ENCODE data around the gene ATP2B2. TPM values are rescaled to one million over a fixed set of nuclear protein-coding genes. Genes with fewer than 3 reads are reported as not detected.

The ATP2B2 gene
- total RNA-seq, 1 experiment from 2014 or later = not detected

- TF ChIP-seq ZBTB33 (IDR thresholded peaks at IDR 0.05; ENCODE audit: extremely low read depth, insufficient replicate concordance, low read length) (no peak), SIN3A (IDR thresholded peaks at IDR 0.05; ENCODE audit: low read depth) (no peak), EGR1 (IDR thresholded peaks at IDR 0.05; ENCODE audit: low read depth) (no peak)
Observed at GRCh38 chr3:10485806-10486205, 19.6 kb downstream of the ATP2B2 start (continued).

GRCh38 chr3:10485380-10485779 is 20.0 kb downstream of the ATP2B2 start:
- Histone ChIP-seq H4K20me1 (ENCODE audit: insufficient read depth) (no peaks in the 10 kb centered on the region), H3K9me2 (ENCODE audit: insufficient read depth) (no peaks in the 10 kb centered on the region), H3K27ac (ENCODE audit: low read depth, low read length) (no peak overlapping the region), H3K4me3 (replicated peaks in 1 of 2; ENCODE audit: low read depth in 1 of 2, low read length in 2 of 2) (no peak overlapping the region), H3K4me1 (ENCODE audit: control insufficient read depth in 1 of 2, insufficient read depth in 2 of 2, low read length in 2 of 2) (no peaks in the 10 kb centered on the region), H3K9ac (ENCODE audit: low read length) (no peak overlapping the region), H3K9me3 (ENCODE audit: control insufficient read depth in 1 of 2, insufficient read depth in 1 of 2, low read depth in 1 of 2, low read length in 2 of 2) (no peaks in the 10 kb centered on the region), H3K36me3 (ENCODE audit: control insufficient read depth in 1 of 2, insufficient read depth in 2 of 2, low read length in 2 of 2) (no peaks in the 10 kb centered on the region), H3K27me3 (ENCODE audit: insufficient read depth, low read length) (no peaks in the 10 kb centered on the region), H3K4me2 (ENCODE audit: low read length) (no peak overlapping the region), H2AFZ (ENCODE audit: low read depth, low read length, poor library complexity, severe bottlenecking) (no peak overlapping the region), H3K79me2 (ENCODE audit: insufficient read depth, low read length) (no peaks in the 10 kb centered on the region)
- TF ChIP-seq EZH2 (IDR thresholded peaks at IDR 0.05) (no peak), SP1 (IDR thresholded peaks at IDR 0.05; ENCODE audit: low read depth) (no peak), TCF7L2 (IDR thresholded peaks at IDR 0.05; ENCODE audit: borderline replicate concordance, extremely low read depth, insufficient read depth, insufficient read length) (no peak), MAX (IDR thresholded peaks at IDR 0.05) (no peak), CBX3 (IDR thresholded peaks at IDR 0.05; ENCODE audit: low read depth) (no peak), SIN3A (IDR thresholded peaks at IDR 0.05; ENCODE audit: low read depth) (no peak), FOSL1 (IDR thresholded peaks at IDR 0.05; ENCODE audit: low read depth) (no peak)
- TF ChIP-seq, protein P1, sequence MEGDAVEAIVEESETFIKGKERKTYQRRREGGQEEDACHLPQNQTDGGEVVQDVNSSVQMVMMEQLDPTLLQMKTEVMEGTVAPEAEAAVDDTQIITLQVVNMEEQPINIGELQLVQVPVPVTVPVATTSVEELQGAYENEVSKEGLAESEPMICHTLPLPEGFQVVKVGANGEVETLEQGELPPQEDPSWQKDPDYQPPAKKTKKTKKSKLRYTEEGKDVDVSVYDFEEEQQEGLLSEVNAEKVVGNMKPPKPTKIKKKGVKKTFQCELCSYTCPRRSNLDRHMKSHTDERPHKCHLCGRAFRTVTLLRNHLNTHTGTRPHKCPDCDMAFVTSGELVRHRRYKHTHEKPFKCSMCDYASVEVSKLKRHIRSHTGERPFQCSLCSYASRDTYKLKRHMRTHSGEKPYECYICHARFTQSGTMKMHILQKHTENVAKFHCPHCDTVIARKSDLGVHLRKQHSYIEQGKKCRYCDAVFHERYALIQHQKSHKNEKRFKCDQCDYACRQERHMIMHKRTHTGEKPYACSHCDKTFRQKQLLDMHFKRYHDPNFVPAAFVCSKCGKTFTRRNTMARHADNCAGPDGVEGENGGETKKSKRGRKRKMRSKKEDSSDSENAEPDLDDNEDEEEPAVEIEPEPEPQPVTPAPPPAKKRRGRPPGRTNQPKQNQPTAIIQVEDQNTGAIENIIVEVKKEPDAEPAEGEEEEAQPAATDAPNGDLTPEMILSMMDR (IDR thresholded peaks at IDR 0.05 in 2 of 3, conservative IDR thresholded peaks at IDR 0.05 in 1 of 3; ENCODE audit: borderline replicate concordance in 1 of 3, insufficient read depth in 1 of 3, low read depth in 2 of 3, low read length in 2 of 3) = no peak
- TF ChIP-seq, protein P2, sequence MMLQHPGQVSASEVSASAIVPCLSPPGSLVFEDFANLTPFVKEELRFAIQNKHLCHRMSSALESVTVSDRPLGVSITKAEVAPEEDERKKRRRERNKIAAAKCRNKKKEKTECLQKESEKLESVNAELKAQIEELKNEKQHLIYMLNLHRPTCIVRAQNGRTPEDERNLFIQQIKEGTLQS (IDR thresholded peaks at IDR 0.05) = no peak
- intact Hi-C loops (cut with micrococcal nuclease) = no loop called here
- ChIA-PET POLR2A (no interaction called here), CTCF (no interaction called here), RAD21 (ENCODE audit: low non-redundant PET in 1 of 2, low total read pairs in 2 of 2, uncharacterized antibody in 2 of 2, unreplicated experiment in 2 of 2) (no interaction called here)
- DNase-seq (ENCODE audit: low read depth, low spot score) = no peak
- no peak for ATAC-seq
- BruUV-seq (replicated peaks) = no TSS peak

Data from HCT116 (cell line).